Measurements from ENCODE around the gene RFT1. TPM values are rescaled to one million over a fixed set of nuclear protein-coding genes. Genes with fewer than 3 reads are reported as not detected.

RFT1 gene
- total RNA-seq, 2 donors from 2014 or later = 29.3 to 35.2 TPM

DNA sequence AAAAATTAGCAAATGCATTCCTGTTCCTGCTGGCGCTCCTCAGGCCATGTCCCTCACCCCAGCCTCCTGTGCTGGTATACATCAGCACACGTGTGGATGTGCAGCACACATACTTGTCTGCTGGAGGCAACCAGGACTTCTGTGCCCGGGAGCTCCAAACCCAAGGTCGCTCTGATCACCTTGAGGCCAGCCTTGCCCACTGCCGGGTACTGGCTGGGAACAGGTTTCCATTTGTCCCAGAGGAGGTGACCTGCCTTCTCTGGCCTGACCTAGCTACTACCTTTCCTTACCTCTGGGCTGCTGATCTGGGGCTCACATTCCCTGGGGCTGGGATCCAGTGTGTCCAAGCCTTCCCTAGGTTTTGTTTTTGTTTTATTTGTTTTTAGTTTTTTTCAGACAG lies 42.9 kb upstream of the RFT1 start:
- H3K9ac ChIP-seq (ENCODE audit: extremely low read depth, low read length, poor library complexity, severe bottlenecking) = no peak overlapping the region
- Mint-ChIP-seq H3K27ac (peak overlapping the region; percentile 55), H3K36me3 (ENCODE audit: low read depth) (peaks cover 4% of the 10 kb centered on the region), H3K27me3 (ENCODE audit: insufficient read depth) (no peaks in the 10 kb centered on the region), H3K4me3 (no peak overlapping the region), H3K4me1 (peaks cover 22% of the 10 kb centered on the region), H3K9me3 (no peaks in the 10 kb centered on the region)
- H3K27ac ChIP-seq (ENCODE audit: low read depth, low read length) = no peak overlapping the region
- no peak overlapping the region for H3K4me3 ChIP-seq (ENCODE audit: low read length)
- no peak for DNase-seq
- TF ChIP-seq, protein P1, sequence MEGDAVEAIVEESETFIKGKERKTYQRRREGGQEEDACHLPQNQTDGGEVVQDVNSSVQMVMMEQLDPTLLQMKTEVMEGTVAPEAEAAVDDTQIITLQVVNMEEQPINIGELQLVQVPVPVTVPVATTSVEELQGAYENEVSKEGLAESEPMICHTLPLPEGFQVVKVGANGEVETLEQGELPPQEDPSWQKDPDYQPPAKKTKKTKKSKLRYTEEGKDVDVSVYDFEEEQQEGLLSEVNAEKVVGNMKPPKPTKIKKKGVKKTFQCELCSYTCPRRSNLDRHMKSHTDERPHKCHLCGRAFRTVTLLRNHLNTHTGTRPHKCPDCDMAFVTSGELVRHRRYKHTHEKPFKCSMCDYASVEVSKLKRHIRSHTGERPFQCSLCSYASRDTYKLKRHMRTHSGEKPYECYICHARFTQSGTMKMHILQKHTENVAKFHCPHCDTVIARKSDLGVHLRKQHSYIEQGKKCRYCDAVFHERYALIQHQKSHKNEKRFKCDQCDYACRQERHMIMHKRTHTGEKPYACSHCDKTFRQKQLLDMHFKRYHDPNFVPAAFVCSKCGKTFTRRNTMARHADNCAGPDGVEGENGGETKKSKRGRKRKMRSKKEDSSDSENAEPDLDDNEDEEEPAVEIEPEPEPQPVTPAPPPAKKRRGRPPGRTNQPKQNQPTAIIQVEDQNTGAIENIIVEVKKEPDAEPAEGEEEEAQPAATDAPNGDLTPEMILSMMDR (conservative IDR thresholded peaks at IDR 0.05) = no peak
- H3K36me3 ChIP-seq (ENCODE audit: control insufficient read depth, insufficient read depth, low read length) = no peaks in the 10 kb centered on the region
- H3K4me1 ChIP-seq (ENCODE audit: control insufficient read depth, insufficient read depth, low read length) = no peaks in the 10 kb centered on the region
- H3K27me3 ChIP-seq (ENCODE audit: control insufficient read depth, insufficient read depth, low read length, poor library complexity, severe bottlenecking) = no peaks in the 10 kb centered on the region
- WGBS, 2 experiments (ENCODE audit: insufficient coverage in 1 of 2, insufficient read length in 1 of 2) = 94 to 96% methylated on average over 4 to 5 of the region's 5 CpGs
- H3K9me3 ChIP-seq (ENCODE audit: control insufficient read depth, low read length) = no peaks in the 10 kb centered on the region

DNA sequence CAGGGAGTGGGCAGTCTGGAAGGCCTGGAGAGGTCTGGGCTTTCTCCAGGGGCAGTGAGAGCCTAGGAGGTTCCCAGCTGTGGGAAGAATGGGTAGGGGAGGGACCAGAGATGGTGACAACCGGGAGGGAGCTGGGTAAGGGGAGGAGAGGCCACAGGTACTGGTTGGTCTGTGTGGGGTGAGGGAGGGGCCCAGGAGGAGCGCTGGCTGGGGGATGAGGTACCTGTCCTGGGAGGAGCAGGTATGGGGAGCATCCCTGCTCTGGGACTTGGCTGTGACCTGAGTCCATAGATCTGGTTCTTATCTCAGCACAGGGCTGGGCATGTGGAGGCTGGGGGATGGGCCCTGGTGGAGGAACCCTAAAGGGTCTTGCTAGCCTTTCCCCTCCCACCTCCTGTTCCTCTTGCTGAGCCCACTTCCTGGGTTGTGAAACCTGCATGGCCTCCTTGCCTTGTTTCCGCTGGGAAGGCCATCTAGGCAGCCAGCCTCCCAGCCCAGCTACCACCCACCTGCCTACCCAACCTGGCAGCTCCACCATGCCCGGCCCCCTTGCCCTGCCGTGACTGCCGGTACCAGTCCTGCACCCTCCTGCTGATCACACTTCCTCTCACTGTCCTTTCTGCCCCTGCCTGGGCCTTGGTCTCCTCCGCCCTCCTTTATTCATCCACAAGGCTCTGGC lies 41.7 kb upstream of the RFT1 start:
- Histone ChIP-seq H3K4me3 (ENCODE audit: low read length) (no peak overlapping the region), H3K27ac (ENCODE audit: low read depth, low read length) (peak overlapping the region; percentile 41), H3K27me3 (ENCODE audit: control insufficient read depth, insufficient read depth, low read length, poor library complexity, severe bottlenecking) (no peaks in the 10 kb centered on the region), H3K36me3 (ENCODE audit: control insufficient read depth, insufficient read depth, low read length) (no peaks in the 10 kb centered on the region), H3K4me1 (ENCODE audit: control insufficient read depth, insufficient read depth, low read length) (no peaks in the 10 kb centered on the region), H3K9ac (ENCODE audit: extremely low read depth, low read length, poor library complexity, severe bottlenecking) (no peak overlapping the region), H3K9me3 (ENCODE audit: control insufficient read depth, low read length) (no peaks in the 10 kb centered on the region)
- H3K27ac Mint-ChIP-seq = peak overlapping the region; percentile 32
- H3K4me1 Mint-ChIP-seq = peaks cover 22% of the 10 kb centered on the region
- no peaks in the 10 kb centered on the region for H3K27me3 Mint-ChIP-seq (ENCODE audit: insufficient read depth)
- 0 to 62% methylated on average over 1 to 7 of the region's 7 CpGs for WGBS, 2 experiments (ENCODE audit: insufficient coverage in 1 of 2, insufficient read length in 1 of 2)
- H3K9me3 Mint-ChIP-seq = no peaks in the 10 kb centered on the region
- TF ChIP-seq, protein P1 (conservative IDR thresholded peaks at IDR 0.05) = no peak
- peak; percentile 86 for DNase-seq
- H3K36me3 Mint-ChIP-seq (ENCODE audit: low read depth) = peaks cover 4% of the 10 kb centered on the region
- H3K4me3 Mint-ChIP-seq = no peak overlapping the region

DNA sequence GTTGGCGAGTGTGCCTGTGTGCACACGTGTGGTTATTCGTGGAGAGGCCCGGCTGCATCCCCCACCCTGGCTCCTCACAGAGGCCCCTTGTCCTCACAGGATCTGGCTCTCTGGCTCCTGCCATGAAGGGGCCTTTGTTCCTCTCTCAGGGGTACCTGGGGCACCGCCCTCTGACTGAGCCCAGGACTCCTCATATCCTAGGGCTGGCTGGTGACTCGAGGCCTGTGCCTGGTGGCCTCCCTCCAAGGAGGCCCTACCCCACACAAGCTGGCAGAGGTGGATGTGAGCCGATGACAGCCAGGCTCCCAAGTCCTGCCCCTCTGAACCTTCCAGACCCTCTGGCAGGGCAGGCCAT lies 40.8 kb upstream of the RFT1 start:
- Mint-ChIP-seq H3K9me3 (no peaks in the 10 kb centered on the region), H3K4me3 (no peak overlapping the region), H3K27me3 (ENCODE audit: insufficient read depth) (no peaks in the 10 kb centered on the region), H3K4me1 (peaks cover 22% of the 10 kb centered on the region), H3K27ac (peak overlapping the region; percentile 32), H3K36me3 (ENCODE audit: low read depth) (peaks cover 4% of the 10 kb centered on the region)
- Histone ChIP-seq H3K9ac (ENCODE audit: extremely low read depth, low read length, poor library complexity, severe bottlenecking) (no peak overlapping the region), H3K27me3 (ENCODE audit: control insufficient read depth, insufficient read depth, low read length, poor library complexity, severe bottlenecking) (no peaks in the 10 kb centered on the region), H3K36me3 (ENCODE audit: control insufficient read depth, insufficient read depth, low read length) (no peaks in the 10 kb centered on the region), H3K4me3 (ENCODE audit: low read length) (no peak overlapping the region), H3K4me1 (ENCODE audit: control insufficient read depth, insufficient read depth, low read length) (no peaks in the 10 kb centered on the region), H3K27ac (ENCODE audit: low read depth, low read length) (no peak overlapping the region), H3K9me3 (ENCODE audit: control insufficient read depth, low read length) (no peaks in the 10 kb centered on the region)
- WGBS, 2 experiments (ENCODE audit: insufficient coverage in 1 of 2, insufficient read length in 1 of 2) = 79 to 86% methylated on average over 4 to 7 of the region's 7 CpGs
- TF ChIP-seq, protein P1 (conservative IDR thresholded peaks at IDR 0.05) = no peak
- no peak for DNase-seq
